ENCODE results near the gene GPRC5C. TPM values are rescaled to one million over a fixed set of nuclear protein-coding genes. Genes with fewer than 3 reads are reported as not detected.
A peak's percentile ranks its signal among the peaks of the same experiment; 100 is the strongest.

GPRC5C gene
- total RNA-seq, 1 experiment from 2014 or later: 83.2 TPM

GRCh38 chr17:74452841-74453661 is 21.2 kb downstream of the GPRC5C start:
- Histone ChIP-seq H3K36me3 (ENCODE audit: control insufficient read depth, insufficient read depth, low read length) (no peaks in the 10 kb centered on the region; the same call in 1 of the 2 replicates), H3K27me3 (replicated peaks; ENCODE audit: control insufficient read depth, insufficient read depth, low read length) (no peaks in the 10 kb centered on the region), H3K9me3 (no peaks in the 10 kb centered on the region), H3K4me3 (ENCODE audit: low read depth, low read length) (peak overlapping the region; percentile 30), H3K4me1 (peaks cover 16% of the 10 kb centered on the region)
- Mint-ChIP-seq H3K9me3 (ENCODE audit: unreplicated experiment) (no peaks in the 10 kb centered on the region), H3K27me3 (ENCODE audit: insufficient read depth, unreplicated experiment) (no peaks in the 10 kb centered on the region), H3K27ac (ENCODE audit: unreplicated experiment) (no peak overlapping the region), H3K4me3 (ENCODE audit: unreplicated experiment) (peak overlapping the region; percentile 63), H3K4me1 (ENCODE audit: low read depth, unreplicated experiment) (peaks cover 8% of the 10 kb centered on the region), H3K36me3 (ENCODE audit: insufficient read depth, unreplicated experiment) (no peaks in the 10 kb centered on the region)
- peak in 1 of 2 experiments; percentile 24 for DNase-seq
- intact Hi-C loops (cut with micrococcal nuclease; ENCODE audit: unreplicated experiment): no loop called here
- CTCF ChIA-PET: interaction anchor here (1.1 to 9.4 kb wide), 9 partner anchors 8 to 85 kb away, joined by 3 to 110 read pairs (median 9); partner anchors contain the start of gene GPR142
- no peak for TF ChIP-seq CTCF (IDR thresholded peaks at IDR 0.05; ENCODE audit: insufficient read depth in 1 of 2, low read depth in 1 of 2, low read length in 1 of 2, severe bottlenecking in 1 of 2, unreplicated experiment in 1 of 2)
- POLR2A ChIA-PET: interaction anchor here (1.1 to 1.5 kb wide), 2 partner anchors 20 to 79 kb away, joined by 3 to 5 read pairs; no protein-coding TSS in a partner anchor
- BruUV-seq (replicated peaks): TSS peak; percentile 53

GRCh38 chr17:74453665-74454196 is 21.8 kb downstream of the GPRC5C start:
- H3K4me1 ChIP-seq: peaks cover 16% of the 10 kb centered on the region
- CTCF ChIA-PET: interaction anchor here (0.6 to 9.4 kb wide), 14 partner anchors 8 to 420 kb away, joined by 3 to 110 read pairs (median 8); partner anchors contain the start of gene GPR142
- Mint-ChIP-seq H3K4me1 (ENCODE audit: low read depth, unreplicated experiment) (peaks cover 8% of the 10 kb centered on the region), H3K36me3 (ENCODE audit: insufficient read depth, unreplicated experiment) (no peaks in the 10 kb centered on the region), H3K4me3 (ENCODE audit: unreplicated experiment) (peak overlapping the region; percentile 63), H3K27ac (ENCODE audit: unreplicated experiment) (no peak overlapping the region), H3K27me3 (ENCODE audit: insufficient read depth, unreplicated experiment) (no peaks in the 10 kb centered on the region), H3K9me3 (ENCODE audit: unreplicated experiment) (no peaks in the 10 kb centered on the region)
- intact Hi-C loops (cut with micrococcal nuclease; ENCODE audit: unreplicated experiment): loop anchor here (2.0 kb wide), 1 partner anchor 21 kb away; the partner anchor contains the start of gene GPRC5C
- peak overlapping the region; percentile 30 for H3K4me3 ChIP-seq (ENCODE audit: low read depth, low read length)
- peak in 1 of 2 experiments; percentile 91 for DNase-seq
- no TSS peak for BruUV-seq (replicated peaks)
- H3K27me3 ChIP-seq (replicated peaks; ENCODE audit: control insufficient read depth, insufficient read depth, low read length): no peaks in the 10 kb centered on the region
- POLR2A ChIA-PET: interaction anchor here (0.6 to 1.5 kb wide), 4 partner anchors 20 to 102 kb away, joined by 3 to 7 read pairs (median 6); no protein-coding TSS in a partner anchor
- H3K36me3 ChIP-seq (ENCODE audit: control insufficient read depth, insufficient read depth, low read length): no peaks in the 10 kb centered on the region; the same call in 1 of the 2 replicates
- no peaks in the 10 kb centered on the region for H3K9me3 ChIP-seq
- TF ChIP-seq CTCF (IDR thresholded peaks at IDR 0.05; ENCODE audit: insufficient read depth in 1 of 2, low read depth in 1 of 2, low read length in 1 of 2, severe bottlenecking in 1 of 2, unreplicated experiment in 1 of 2): peak in 1 of 2 experiments; percentile 12

Measured in Caco-2 (cell line).